B cell (primary cell): ENCODE measurements around the gene TBXAS1.

Source experiments
- CTCF ChIP-seq: fragments of 200-600 bp; IDR thresholded peaks from one replicate; pipeline ENCODE4 v1.8.0; 2022; ENCODE audit warnings: antibody characterized with exemption, mild to moderate bottlenecking
- EZH2 ChIP-seq: IDR thresholded peaks from 2 replicates; pipeline ENCODE4 v1.6.1; 2012; ENCODE audit warnings: borderline replicate concordance, low read depth, mild to moderate bottlenecking, moderate library complexity, low read length; ENCODE audit not compliant: insufficient read depth, poor library complexity, severe bottlenecking

GRCh38 chr7:140000666-140001268 is 171.7 kb downstream of the TBXAS1 start:
- TF ChIP-seq CTCF (no peak), EZH2 (no peak)
